Uterus (tissue), 2 donors: ENCODE data around the gene DNAH8.

Experiments used
- POLR2A ChIP-seq, 2 donors: fragments of 450-650 bp; IDR thresholded peaks; one replicate each; pipeline ENCODE4 v1.6.1; 2016; ENCODE audit warnings: antibody characterized with exemption in 2 of 2, mild to moderate bottlenecking in 1 of 2, moderate library complexity in 1 of 2
- TF ChIP-seq, protein P1 (sequence below), 4 experiments: fragments of 200-600 bp in 2 of 4; fragments of 450-650 bp in 2 of 4; sonication (generic) in 2 of 4; IDR thresholded peaks; one replicate each; pipeline ENCODE4 v1.5.1; 2016 to 2019; ENCODE audit warnings: antibody characterized with exemption in 4 of 4, mild to moderate bottlenecking in 2 of 4, moderate library complexity in 1 of 4

DNA sequence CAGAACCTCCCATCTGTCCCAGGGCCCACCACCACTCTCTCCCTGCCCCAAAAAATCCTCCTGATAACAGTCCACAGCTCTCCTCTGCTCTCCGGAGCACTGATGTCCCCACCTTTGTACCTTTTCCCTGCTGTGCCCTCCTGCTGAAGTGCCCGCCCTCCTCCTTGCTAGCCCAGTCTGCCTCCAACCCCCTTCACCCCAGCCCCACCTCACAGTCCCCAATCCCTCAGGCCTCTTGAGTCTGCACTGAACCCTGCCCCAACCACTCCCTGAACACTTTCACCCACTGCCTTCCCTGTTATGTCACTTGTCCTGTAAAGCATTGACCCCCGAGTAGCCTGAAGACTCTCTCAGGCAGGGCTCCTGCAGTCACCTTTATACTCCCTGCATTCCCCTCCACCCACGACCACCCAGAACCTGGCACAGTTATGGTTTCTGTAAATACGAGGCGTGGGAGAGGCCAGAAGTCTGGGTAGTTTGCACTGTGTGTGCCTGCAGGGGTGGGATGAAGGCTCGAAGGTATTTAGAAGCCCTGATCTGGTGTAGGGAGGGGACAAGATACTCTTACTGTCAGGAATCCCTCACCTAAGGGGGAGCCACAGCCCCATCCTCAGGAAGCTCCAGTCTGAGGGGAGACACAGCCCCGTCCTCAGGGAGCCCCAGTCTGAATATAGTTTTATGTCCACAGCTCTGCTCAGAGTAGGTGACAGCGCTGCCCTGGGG is 338.9 kb downstream of the DNAH8 start:
- TF ChIP-seq, protein P1, sequence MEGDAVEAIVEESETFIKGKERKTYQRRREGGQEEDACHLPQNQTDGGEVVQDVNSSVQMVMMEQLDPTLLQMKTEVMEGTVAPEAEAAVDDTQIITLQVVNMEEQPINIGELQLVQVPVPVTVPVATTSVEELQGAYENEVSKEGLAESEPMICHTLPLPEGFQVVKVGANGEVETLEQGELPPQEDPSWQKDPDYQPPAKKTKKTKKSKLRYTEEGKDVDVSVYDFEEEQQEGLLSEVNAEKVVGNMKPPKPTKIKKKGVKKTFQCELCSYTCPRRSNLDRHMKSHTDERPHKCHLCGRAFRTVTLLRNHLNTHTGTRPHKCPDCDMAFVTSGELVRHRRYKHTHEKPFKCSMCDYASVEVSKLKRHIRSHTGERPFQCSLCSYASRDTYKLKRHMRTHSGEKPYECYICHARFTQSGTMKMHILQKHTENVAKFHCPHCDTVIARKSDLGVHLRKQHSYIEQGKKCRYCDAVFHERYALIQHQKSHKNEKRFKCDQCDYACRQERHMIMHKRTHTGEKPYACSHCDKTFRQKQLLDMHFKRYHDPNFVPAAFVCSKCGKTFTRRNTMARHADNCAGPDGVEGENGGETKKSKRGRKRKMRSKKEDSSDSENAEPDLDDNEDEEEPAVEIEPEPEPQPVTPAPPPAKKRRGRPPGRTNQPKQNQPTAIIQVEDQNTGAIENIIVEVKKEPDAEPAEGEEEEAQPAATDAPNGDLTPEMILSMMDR (IDR thresholded peaks at IDR 0.05): no peak
- no peak for TF ChIP-seq POLR2A (IDR thresholded peaks at IDR 0.05)
